Liver (tissue), 9 donors: ENCODE data around the gene ACSL3. TPM values are rescaled to one million over a fixed set of nuclear protein-coding genes. Genes with fewer than 3 reads are reported as not detected.
A peak's percentile ranks its signal among the peaks of the same experiment; 100 is the strongest.

Source experiments
- DNase-seq: peaks from one replicate; pipeline ENCODE4 v3.0.0-alpha.2; 2017; ENCODE audit warnings: low spot score
- H3K27ac ChIP-seq, 2 donors: one replicate each; pipeline ENCODE4 v1.7.0; 2013; ENCODE audit warnings: inconsistent platforms in 2 of 2, low read length in 2 of 2, control low read depth in 1 of 2, low read depth in 1 of 2, mild to moderate bottlenecking in 1 of 2
- H3K27me3 ChIP-seq, 4 donors: one replicate each; pipeline versions ENCODE4 v1.6.1 to v1.7.0; 2013; ENCODE audit warnings: low read length in 3 of 4, inconsistent platforms in 1 of 4, mild to moderate bottlenecking in 1 of 4, moderate library complexity in 1 of 4; ENCODE audit not compliant: control insufficient read depth in 4 of 4, insufficient read depth in 4 of 4
- H3K36me3 ChIP-seq, 4 donors: one replicate each; pipeline versions ENCODE4 v1.6.1 to v1.7.0; 2013; ENCODE audit warnings: low read length in 3 of 4, mild to moderate bottlenecking in 3 of 4, low read depth in 1 of 4, moderate library complexity in 1 of 4; ENCODE audit not compliant: control insufficient read depth in 4 of 4, insufficient read depth in 3 of 4
- H3K4me1 ChIP-seq, 4 donors: one replicate each; pipeline versions ENCODE4 v1.6.1 to v1.7.0; 2013; ENCODE audit warnings: low read length in 3 of 4, mild to moderate bottlenecking in 3 of 4, moderate library complexity in 1 of 4; ENCODE audit not compliant: control insufficient read depth in 4 of 4, insufficient read depth in 4 of 4
- H3K4me3 ChIP-seq, 3 donors: one replicate each; pipeline versions ENCODE4 v1.6.1 to v1.7.0; 2013; ENCODE audit warnings: low read length in 3 of 3, control low read depth in 1 of 3, low read depth in 1 of 3, mild to moderate bottlenecking in 1 of 3
- H3K9ac ChIP-seq, 2 donors: one replicate each; pipeline ENCODE4 v1.7.0; 2013; ENCODE audit warnings: low read length in 2 of 2, mild to moderate bottlenecking in 2 of 2, moderate library complexity in 2 of 2, control low read depth in 1 of 2, low read depth in 1 of 2
- H3K9me3 ChIP-seq, 4 donors: one replicate each; pipeline versions ENCODE4 v1.6.1 to v1.7.0; 2013; ENCODE audit warnings: low read length in 3 of 4; ENCODE audit not compliant: control insufficient read depth in 4 of 4
- EGR1 ChIP-seq, 2 donors: IDR thresholded peaks; 2 replicates each; pipeline ENCODE4 v1.6.1; 2016 to 2018; ENCODE audit warnings: antibody characterized with exemption in 2 of 2, low read depth in 2 of 2
- FOXA1 ChIP-seq: IDR thresholded peaks from 2 replicates; pipeline ENCODE4 v1.6.1; 2016; ENCODE audit warnings: antibody characterized with exemption
- GABPA ChIP-seq, 2 donors: IDR thresholded peaks in 1 of 2; conservative IDR thresholded peaks in 1 of 2; 2 replicates each; pipeline ENCODE4 v1.6.1; 2016; ENCODE audit warnings: antibody characterized with exemption in 2 of 2, mild to moderate bottlenecking in 1 of 2, moderate library complexity in 1 of 2
- HNF4A ChIP-seq, 2 donors: conservative IDR thresholded peaks; 2 replicates each; pipeline ENCODE4 v1.6.1; 2016; ENCODE audit warnings: antibody characterized with exemption in 2 of 2, mild to moderate bottlenecking in 2 of 2
- JUND ChIP-seq, 2 donors: IDR thresholded peaks; 2 replicates each; pipeline ENCODE4 v1.6.1; 2016; ENCODE audit warnings: antibody characterized with exemption in 2 of 2
- NR2F2 ChIP-seq: IDR thresholded peaks from 2 replicates; pipeline ENCODE4 v1.6.1; 2016; ENCODE audit warnings: antibody characterized with exemption
- RAD21 ChIP-seq, 2 donors: IDR thresholded peaks; 2 replicates each; pipeline ENCODE4 v1.6.1; 2016; ENCODE audit warnings: antibody characterized with exemption in 2 of 2, mild to moderate bottlenecking in 2 of 2
- RXRA ChIP-seq, 2 donors: IDR thresholded peaks; 2 replicates each; pipeline ENCODE4 v1.6.1; 2017 to 2018; ENCODE audit warnings: antibody characterized with exemption in 2 of 2, mild to moderate bottlenecking in 1 of 2
- YY1 ChIP-seq: IDR thresholded peaks from 2 replicates; pipeline ENCODE4 v1.6.1; 2016; ENCODE audit warnings: antibody characterized with exemption, mild to moderate bottlenecking
- WGBS: extraction: QIAGEN DNeasy Blood & Tissue Kit; methylation state at CpG from one replicate; pipeline ENCODE4 v1.1.7; 2013; 5-methylcytosine and 5-hydroxymethylcytosine counted together
- polyA plus RNA-seq, 2 donors: library from polyadenylated mRNA; stranded (reverse) in 1 of 2; unstranded in 1 of 2; fragments of 200-250 nt in 1 of 2; fragments of >200 nt in 1 of 2; fragmentation: Nextera tagmentation in 1 of 2; extraction: Ambion mirVana in 1 of 2; gene quantifications; one replicate each; pipeline versions ENCODE4 v1.2.1 to v1.2.3, GENCODE V29; 2013 to 2015
- total RNA-seq, 2 donors: library from RNA; depleted of rRNA; stranded (reverse); fragments of >200 nt; gene quantifications; one replicate each; pipeline ENCODE4 v1.2.3, GENCODE V29; 2014
- TF ChIP-seq, protein P1 (sequence below): fragments of 150-350 bp; IDR thresholded peaks from 2 replicates; pipeline ENCODE4 v1.5.1; 2017; ENCODE audit warnings: improper control_type of control experiment, low read depth, low read length; ENCODE audit not compliant: missing input control
- TF ChIP-seq, protein P2 (sequence below): IDR thresholded peaks from 2 replicates; pipeline ENCODE4 v1.6.1; 2016; ENCODE audit warnings: antibody characterized with exemption, mild to moderate bottlenecking
- donor health status: healthy.
- donor health status: healthy.
- donor health status: healthy.
- donor health status: healthy.
- donor health status: healthy.

Gene ACSL3
- total and polyA plus RNA-seq, 4 donors: 22.2 to 66.6 (median 43.3) TPM

DNA sequence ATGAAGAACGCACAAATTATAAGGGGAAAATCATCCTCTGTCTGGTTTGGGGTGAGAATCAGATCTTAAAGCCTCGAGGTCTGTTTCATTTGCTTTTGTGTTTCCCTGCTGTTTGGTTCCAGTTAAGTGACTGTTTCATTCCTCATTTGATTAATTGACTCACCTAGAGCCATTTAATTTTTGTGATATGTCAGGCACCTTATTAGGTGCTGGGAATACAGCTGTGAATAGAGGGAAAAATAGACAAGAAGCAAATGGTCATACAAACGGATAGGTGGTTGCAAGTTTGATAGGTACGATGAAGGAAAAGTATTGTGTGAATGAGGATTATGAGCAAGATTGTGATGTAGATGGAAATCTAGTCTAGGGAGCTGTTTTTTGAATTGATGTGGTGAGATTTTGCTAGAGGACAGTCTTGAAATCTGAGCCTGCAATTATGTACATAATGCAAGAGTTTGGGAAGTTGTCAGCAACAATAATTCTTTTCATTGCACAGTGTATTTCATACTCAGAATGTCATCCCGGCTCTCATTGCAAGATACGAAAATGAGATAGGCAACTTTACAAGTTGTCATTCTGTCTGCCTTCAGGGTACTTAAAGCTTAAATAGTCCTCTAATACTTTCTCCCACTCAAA is 2.2 kb downstream of the ACSL3 start:
- H3K27me3 ChIP-seq: no peaks in the 10 kb centered on the region
- no peaks in the 10 kb centered on the region for H3K36me3 ChIP-seq
- H3K9me3 ChIP-seq: no peaks in the 10 kb centered on the region
- peak overlapping the region; percentile 13 to 95 for H3K9ac ChIP-seq
- H3K4me1 ChIP-seq: peaks cover 4 to 45% (median 35%) of the 10 kb centered on the region in 4 donors
- H3K27ac ChIP-seq: no peak overlapping the region
- peak overlapping the region in 2 of 3 donors; percentile 83 to 100 for H3K4me3 ChIP-seq
- TF ChIP-seq NR2F2 (no peak), YY1 (no peak), EGR1 (IDR thresholded peaks at IDR 0.05; ENCODE audit: low read depth in 2 of 2) (no peak), FOXA1 (no peak), RAD21 (IDR thresholded peaks at IDR 0.05) (no peak), HNF4A (conservative IDR thresholded peaks at IDR 0.05) (no peak)
- no peak for DNase-seq
- 53% methylated on average over 6 of the region's 6 CpGs for WGBS

DNA sequence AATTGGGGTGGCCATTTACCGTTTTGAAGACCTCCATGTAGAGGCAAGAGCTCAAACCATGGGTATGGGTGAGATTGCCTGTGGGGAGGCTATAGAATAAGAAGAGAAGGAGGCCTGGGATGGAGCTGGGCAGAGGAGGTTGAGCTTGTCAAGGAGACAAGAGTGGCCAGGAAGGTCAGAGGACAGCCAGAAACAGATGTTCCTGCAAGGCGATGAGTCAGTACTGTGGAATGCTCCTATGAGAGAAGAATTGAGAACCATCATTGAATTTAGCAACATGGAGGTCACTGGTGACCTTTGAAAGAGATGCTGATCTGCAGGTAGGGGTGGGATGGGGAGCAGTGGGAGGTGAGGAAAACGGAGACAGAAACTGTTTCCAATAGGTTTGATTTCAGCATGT is 3.5 kb downstream of the ACSL3 start:
- H3K27me3 ChIP-seq: no peaks in the 10 kb centered on the region
- peaks cover 4 to 54% (median 42%) of the 10 kb centered on the region in 4 donors for H3K4me1 ChIP-seq
- no peak overlapping the region for H3K9ac ChIP-seq
- 80% methylated on average over 3 of the region's 3 CpGs for WGBS
- H3K27ac ChIP-seq: no peak overlapping the region
- no peak for DNase-seq
- no peak for TF ChIP-seq FOXA1
- peak in 1 of 2 donors; percentile 63 for TF ChIP-seq JUND (IDR thresholded peaks at IDR 0.05)
- peak; percentile 49 for TF ChIP-seq NR2F2
- no peaks in the 10 kb centered on the region for H3K36me3 ChIP-seq
- H3K4me3 ChIP-seq: no peak overlapping the region
- no peaks in the 10 kb centered on the region for H3K9me3 ChIP-seq

DNA sequence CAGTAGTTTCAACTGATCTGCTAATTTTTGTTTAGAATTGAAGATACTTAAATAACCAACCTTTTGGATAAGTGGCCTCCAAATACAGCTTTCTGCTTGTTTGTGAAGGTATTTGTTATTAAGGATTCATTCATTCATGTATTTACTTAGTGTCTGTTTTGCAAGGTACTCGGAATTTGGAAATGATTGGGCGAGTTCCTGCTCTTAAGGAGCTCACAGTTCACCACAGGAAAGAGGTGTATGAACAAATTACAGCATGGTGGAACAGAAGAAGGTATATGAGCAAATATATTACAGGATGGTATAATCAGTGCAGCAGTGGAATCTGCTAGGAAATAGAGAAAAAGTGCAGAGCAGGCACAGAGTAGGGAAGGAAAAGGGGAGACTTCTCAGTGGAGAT is 4.5 kb downstream of the ACSL3 start:
- H3K4me1 ChIP-seq: peaks cover 4 to 53% (median 45%) of the 10 kb centered on the region in 4 donors
- H3K27me3 ChIP-seq: no peaks in the 10 kb centered on the region
- TF ChIP-seq NR2F2 (no peak), RXRA (IDR thresholded peaks at IDR 0.05) (no peak), GABPA (IDR thresholded peaks at IDR 0.05 in 1 of 2, conservative IDR thresholded peaks at IDR 0.05 in 1 of 2) (no peak), HNF4A (conservative IDR thresholded peaks at IDR 0.05) (peak in 1 of 2 donors; percentile 14)
- TF ChIP-seq, protein P1, sequence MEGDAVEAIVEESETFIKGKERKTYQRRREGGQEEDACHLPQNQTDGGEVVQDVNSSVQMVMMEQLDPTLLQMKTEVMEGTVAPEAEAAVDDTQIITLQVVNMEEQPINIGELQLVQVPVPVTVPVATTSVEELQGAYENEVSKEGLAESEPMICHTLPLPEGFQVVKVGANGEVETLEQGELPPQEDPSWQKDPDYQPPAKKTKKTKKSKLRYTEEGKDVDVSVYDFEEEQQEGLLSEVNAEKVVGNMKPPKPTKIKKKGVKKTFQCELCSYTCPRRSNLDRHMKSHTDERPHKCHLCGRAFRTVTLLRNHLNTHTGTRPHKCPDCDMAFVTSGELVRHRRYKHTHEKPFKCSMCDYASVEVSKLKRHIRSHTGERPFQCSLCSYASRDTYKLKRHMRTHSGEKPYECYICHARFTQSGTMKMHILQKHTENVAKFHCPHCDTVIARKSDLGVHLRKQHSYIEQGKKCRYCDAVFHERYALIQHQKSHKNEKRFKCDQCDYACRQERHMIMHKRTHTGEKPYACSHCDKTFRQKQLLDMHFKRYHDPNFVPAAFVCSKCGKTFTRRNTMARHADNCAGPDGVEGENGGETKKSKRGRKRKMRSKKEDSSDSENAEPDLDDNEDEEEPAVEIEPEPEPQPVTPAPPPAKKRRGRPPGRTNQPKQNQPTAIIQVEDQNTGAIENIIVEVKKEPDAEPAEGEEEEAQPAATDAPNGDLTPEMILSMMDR: no peak
- TF ChIP-seq, protein P2, sequence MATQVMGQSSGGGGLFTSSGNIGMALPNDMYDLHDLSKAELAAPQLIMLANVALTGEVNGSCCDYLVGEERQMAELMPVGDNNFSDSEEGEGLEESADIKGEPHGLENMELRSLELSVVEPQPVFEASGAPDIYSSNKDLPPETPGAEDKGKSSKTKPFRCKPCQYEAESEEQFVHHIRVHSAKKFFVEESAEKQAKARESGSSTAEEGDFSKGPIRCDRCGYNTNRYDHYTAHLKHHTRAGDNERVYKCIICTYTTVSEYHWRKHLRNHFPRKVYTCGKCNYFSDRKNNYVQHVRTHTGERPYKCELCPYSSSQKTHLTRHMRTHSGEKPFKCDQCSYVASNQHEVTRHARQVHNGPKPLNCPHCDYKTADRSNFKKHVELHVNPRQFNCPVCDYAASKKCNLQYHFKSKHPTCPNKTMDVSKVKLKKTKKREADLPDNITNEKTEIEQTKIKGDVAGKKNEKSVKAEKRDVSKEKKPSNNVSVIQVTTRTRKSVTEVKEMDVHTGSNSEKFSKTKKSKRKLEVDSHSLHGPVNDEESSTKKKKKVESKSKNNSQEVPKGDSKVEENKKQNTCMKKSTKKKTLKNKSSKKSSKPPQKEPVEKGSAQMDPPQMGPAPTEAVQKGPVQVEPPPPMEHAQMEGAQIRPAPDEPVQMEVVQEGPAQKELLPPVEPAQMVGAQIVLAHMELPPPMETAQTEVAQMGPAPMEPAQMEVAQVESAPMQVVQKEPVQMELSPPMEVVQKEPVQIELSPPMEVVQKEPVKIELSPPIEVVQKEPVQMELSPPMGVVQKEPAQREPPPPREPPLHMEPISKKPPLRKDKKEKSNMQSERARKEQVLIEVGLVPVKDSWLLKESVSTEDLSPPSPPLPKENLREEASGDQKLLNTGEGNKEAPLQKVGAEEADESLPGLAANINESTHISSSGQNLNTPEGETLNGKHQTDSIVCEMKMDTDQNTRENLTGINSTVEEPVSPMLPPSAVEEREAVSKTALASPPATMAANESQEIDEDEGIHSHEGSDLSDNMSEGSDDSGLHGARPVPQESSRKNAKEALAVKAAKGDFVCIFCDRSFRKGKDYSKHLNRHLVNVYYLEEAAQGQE: no peak
- H3K4me3 ChIP-seq: no peak overlapping the region
- no peaks in the 10 kb centered on the region for H3K9me3 ChIP-seq
- no peak overlapping the region for H3K9ac ChIP-seq
- H3K27ac ChIP-seq: no peak overlapping the region
- WGBS: 26% methylated on average over 2 of the region's 2 CpGs
- no peaks in the 10 kb centered on the region for H3K36me3 ChIP-seq
- DNase-seq: no peak
